HEK293 (cell line): ENCODE results near the gene PSORS1C2.

Experiments
- CTCF ChIA-PET: fragments of 350-600 bp; formaldehyde crosslinking; extraction: SDS; loops from one replicate; lab custom pipeline; 2021; ENCODE audit warnings: antibody characterized with exemption; lab: Yijun Ruan, JAX
- POLR2A ChIA-PET: fragments of 300-600 bp; formaldehyde crosslinking; extraction: SDS; loops from one replicate; lab custom pipeline; 2020; ENCODE audit warnings: antibody characterized with exemption, inconsistent platforms; lab: Yijun Ruan, JAX
- H3K27ac ChIP-seq: fragments of 200-500 bp; sonication (Bioruptor generic); 2 replicates; pipeline ENCODE4 v1.5.1; 2014; ENCODE audit warnings: low read depth, low read length, control low read depth, inconsistent platforms; ENCODE audit errors: extremely low read depth
- H3K36me3 ChIP-seq, 2 experiments: fragments of 200-500 bp in 1 of 2; sonication (Bioruptor generic) in 1 of 2; 1 replicate in 1 of 2; 2 replicates in 1 of 2; pipeline ENCODE4 v1.5.1; 2014 to 2017; ENCODE audit warnings: inconsistent platforms in 2 of 2, low read length in 2 of 2; ENCODE audit not compliant: control insufficient read depth in 2 of 2, insufficient read depth in 1 of 2
- H3K4me1 ChIP-seq: fragments of 200-500 bp; sonication (Bioruptor generic); 2 replicates; pipeline ENCODE4 v1.5.1; 2014; ENCODE audit warnings: mild to moderate bottlenecking, low read length, inconsistent platforms; ENCODE audit not compliant: control insufficient read depth, insufficient read depth
- H3K4me3 ChIP-seq: 2 replicates; pipeline ENCODE4 v1.5.1; 2011; ENCODE audit warnings: low read depth, mild to moderate bottlenecking, control low read depth, low read length, moderate library complexity
- H3K9me3 ChIP-seq: fragments of 200-500 bp; sonication (Bioruptor generic); 2 replicates; pipeline ENCODE4 v1.5.1; 2014; ENCODE audit warnings: low read depth, low read length, inconsistent platforms; ENCODE audit not compliant: control insufficient read depth, insufficient read depth
- BCL6B ChIP-seq: fragments of 450-650 bp; formaldehyde crosslinking; IDR thresholded peaks from 2 replicates; pipeline ENCODE4 v1.5.1; 2017; ENCODE audit warnings: missing biosample characterization, missing genetic modification characterization
- EGR2 ChIP-seq: fragments of 450-650 bp; formaldehyde crosslinking; IDR thresholded peaks from 2 replicates; pipeline ENCODE4 v1.5.1; 2016; ENCODE audit warnings: low read depth, missing biosample characterization, missing genetic modification characterization
- GLI4 ChIP-seq: fragments of 450-650 bp; formaldehyde crosslinking; IDR thresholded peaks from 2 replicates; pipeline ENCODE4 v1.5.1; 2016; ENCODE audit warnings: missing biosample characterization, missing genetic modification characterization
- HOXC10 ChIP-seq: sonication (generic); formaldehyde crosslinking; IDR thresholded peaks from 2 replicates; pipeline ENCODE4 v1.8.1; 2023; ENCODE audit warnings: mild to moderate bottlenecking, missing genetic modification reagents
- KLF9 ChIP-seq: fragments of 450-650 bp; formaldehyde crosslinking; IDR thresholded peaks from 2 replicates; pipeline ENCODE4 v1.5.1; 2016; ENCODE audit warnings: missing biosample characterization, missing genetic modification characterization, low read depth
- PRDM4 ChIP-seq: fragments of 450-650 bp; formaldehyde crosslinking; IDR thresholded peaks from 2 replicates; pipeline ENCODE4 v1.5.1; 2017; ENCODE audit warnings: missing biosample characterization, missing genetic modification characterization
- SCRT2 ChIP-seq: fragments of 450-650 bp; formaldehyde crosslinking; IDR thresholded peaks from 2 replicates; pipeline ENCODE4 v1.5.1; 2016; ENCODE audit warnings: missing biosample characterization, missing genetic modification characterization
- SP7 ChIP-seq: fragments of 450-650 bp; formaldehyde crosslinking; IDR thresholded peaks from 2 replicates; pipeline ENCODE4 v1.5.1; 2016; ENCODE audit warnings: missing biosample characterization, missing genetic modification characterization
- YY1 ChIP-seq: fragments of 450-650 bp; formaldehyde crosslinking; IDR thresholded peaks from 2 replicates; pipeline ENCODE4 v1.5.1; 2018; ENCODE audit warnings: missing biosample characterization, missing genetic modification characterization
- ZBTB17 ChIP-seq: fragments of 450-650 bp; formaldehyde crosslinking; IDR thresholded peaks from 2 replicates; pipeline ENCODE4 v1.5.1; 2016; ENCODE audit warnings: missing biosample characterization, missing genetic modification characterization
- ZBTB8A ChIP-seq: fragments of 450-650 bp; formaldehyde crosslinking; IDR thresholded peaks from 2 replicates; pipeline ENCODE4 v1.5.1; 2016; ENCODE audit warnings: missing biosample characterization, missing genetic modification characterization
- ZIC2 ChIP-seq: fragments of 450-650 bp; formaldehyde crosslinking; IDR thresholded peaks from 2 replicates; pipeline ENCODE4 v1.5.1; 2016; ENCODE audit warnings: missing biosample characterization, missing genetic modification characterization
- ZNF202 ChIP-seq: fragments of 450-650 bp; formaldehyde crosslinking; IDR thresholded peaks from 2 replicates; pipeline ENCODE4 v1.5.1; 2016; ENCODE audit warnings: missing biosample characterization, missing genetic modification characterization, borderline replicate concordance
- ZNF366 ChIP-seq: fragments of 450-650 bp; formaldehyde crosslinking; conservative IDR thresholded peaks from 2 replicates; pipeline ENCODE4 v1.5.1; 2016; ENCODE audit warnings: missing biosample characterization, missing genetic modification characterization
- ZNF600 ChIP-seq: fragments of 450-650 bp; formaldehyde crosslinking; IDR thresholded peaks from 2 replicates; pipeline ENCODE4 v1.5.1; 2016; ENCODE audit warnings: missing biosample characterization, missing genetic modification characterization
- ZNF791 ChIP-seq: fragments of 450-650 bp; formaldehyde crosslinking; IDR thresholded peaks from 2 replicates; pipeline ENCODE4 v1.5.1; 2016; ENCODE audit warnings: missing biosample characterization, missing genetic modification characterization
- ZSCAN30 ChIP-seq: fragments of 450-650 bp; IDR thresholded peaks from 2 replicates; pipeline ENCODE4 v1.5.1; 2018; ENCODE audit warnings: missing biosample characterization, mild to moderate bottlenecking, missing genetic modification characterization, moderate library complexity
- ZXDB ChIP-seq: fragments of 450-650 bp; formaldehyde crosslinking; IDR thresholded peaks from 2 replicates; pipeline ENCODE4 v1.5.1; 2016; ENCODE audit warnings: missing biosample characterization, missing genetic modification characterization
- TF ChIP-seq, protein P1 (sequence below): fragments of 450-650 bp; formaldehyde crosslinking; IDR thresholded peaks from 2 replicates; pipeline ENCODE4 v1.5.1; 2016; ENCODE audit warnings: missing biosample characterization, missing genetic modification characterization
- TF ChIP-seq, protein P2 (sequence below): fragments of 450-650 bp; formaldehyde crosslinking; IDR thresholded peaks from 2 replicates; pipeline ENCODE4 v1.5.1; 2017; ENCODE audit warnings: missing biosample characterization, missing genetic modification characterization

PSORS1C2 gene

DNA sequence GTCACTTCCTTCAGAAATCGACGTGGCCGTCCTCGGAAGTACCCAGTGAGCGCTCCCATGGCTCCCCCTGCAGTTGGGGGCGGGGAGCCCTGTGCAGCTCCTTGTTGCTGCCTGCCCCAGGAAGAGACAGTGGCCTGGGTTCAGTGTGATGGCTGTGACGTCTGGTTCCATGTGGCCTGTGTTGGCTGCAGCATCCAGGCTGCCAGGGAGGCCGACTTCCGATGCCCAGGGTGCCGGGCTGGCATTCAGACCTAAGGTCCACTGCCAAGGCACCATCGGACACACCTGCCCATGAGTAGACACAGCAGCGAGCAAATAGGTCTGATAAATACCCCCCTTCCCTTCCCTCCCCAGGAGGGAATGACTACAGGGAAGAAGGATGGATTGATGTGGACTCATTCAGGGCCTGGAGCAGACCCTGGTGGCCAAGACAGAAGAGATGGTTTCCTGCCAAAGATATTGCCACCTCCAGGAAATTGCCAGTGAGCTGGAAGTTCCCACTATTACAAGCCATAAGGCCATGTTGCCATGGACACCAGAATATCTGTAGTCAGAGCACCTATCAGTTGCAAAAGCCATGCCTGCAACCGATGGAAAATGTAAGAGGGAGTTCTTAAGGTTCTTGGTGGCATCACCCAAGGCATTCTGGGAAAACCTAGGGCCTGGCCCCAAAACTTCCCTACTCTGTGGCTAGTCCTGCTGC is 23.7 kb upstream of the PSORS1C2 start:
- Histone ChIP-seq H3K4me1 (peaks cover 6% of the 10 kb centered on the region), H3K4me3 (no peak overlapping the region), H3K27ac (no peak overlapping the region), H3K9me3 (no peaks in the 10 kb centered on the region), H3K36me3 (peaks cover 14 to 47% of the 10 kb centered on the region in 2 experiments)
- CTCF ChIA-PET = interaction anchor here (0.6 to 1.5 kb wide), 3 partner anchors 34 to 79 kb away, joined by 3 to 4 read pairs (median 3); no protein-coding TSS in a partner anchor
- no peak for TF ChIP-seq GLI4
- TF ChIP-seq ZXDB (tag by site-specific recombination) = 0 out of 2 replicates have a peak, but pooled peaks have one; percentile 35
- no peak for TF ChIP-seq ZNF600 (tag by site-specific recombination)
- POLR2A ChIA-PET = interaction anchor here (0.6 kb wide), 1 partner anchor 14 kb away, joined by 5 read pairs; no protein-coding TSS in a partner anchor

DNA sequence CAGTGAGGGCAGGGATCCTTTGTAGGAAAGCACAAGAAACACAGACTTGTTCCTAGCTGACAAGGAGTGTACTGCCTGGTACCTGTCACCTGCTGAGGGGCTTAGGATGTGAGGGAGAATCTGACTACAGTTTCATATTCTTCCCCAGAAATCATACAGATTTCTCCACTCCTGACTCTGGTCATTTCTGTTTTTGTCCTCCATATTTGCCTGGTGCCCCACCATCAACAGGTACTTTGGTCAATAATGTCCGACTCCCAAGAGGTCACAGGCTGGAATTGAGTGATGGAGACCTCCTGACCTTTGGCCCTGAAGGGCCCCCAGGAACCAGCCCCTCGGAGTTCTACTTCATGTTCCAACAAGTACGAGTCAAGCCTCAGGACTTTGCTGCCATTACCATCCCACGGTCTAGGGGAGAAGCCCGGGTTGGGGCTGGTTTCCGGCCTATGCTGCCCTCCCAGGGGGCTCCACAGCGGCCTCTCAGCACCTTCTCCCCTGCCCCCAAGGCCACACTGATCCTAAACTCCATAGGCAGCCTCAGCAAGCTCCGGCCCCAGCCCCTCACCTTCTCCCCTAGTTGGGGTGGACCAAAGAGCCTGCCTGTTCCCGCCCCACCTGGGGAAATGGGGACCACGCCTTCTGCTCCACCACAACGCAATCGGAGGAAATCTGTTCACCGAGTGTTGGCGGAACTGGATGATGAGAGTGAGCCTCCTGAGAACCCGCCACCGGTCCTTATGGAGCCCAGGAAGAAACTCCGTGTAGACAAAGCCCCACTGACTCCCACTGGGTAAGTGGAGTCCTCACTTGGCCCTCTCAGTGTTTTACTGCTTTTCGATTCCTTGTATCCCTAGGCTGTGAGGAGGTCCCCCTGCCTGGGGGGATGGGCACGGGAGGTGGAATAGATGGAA is 22.6 kb upstream of the PSORS1C2 start:
- Histone ChIP-seq H3K4me3 (no peak overlapping the region), H3K4me1 (peaks cover 9% of the 10 kb centered on the region), H3K27ac (no peak overlapping the region), H3K9me3 (no peaks in the 10 kb centered on the region), H3K36me3 (peaks cover 14 to 50% of the 10 kb centered on the region in 2 experiments)
- POLR2A ChIA-PET = interaction anchor here (0.7 kb wide), 1 partner anchor 967 kb away, joined by 3 read pairs; the partner anchor contains the start of gene ATF6B
- CTCF ChIA-PET = no interaction called here
- no peak for TF ChIP-seq ZNF202
- no peak for TF ChIP-seq ZNF791
- TF ChIP-seq SCRT2 = peak; percentile 76

DNA sequence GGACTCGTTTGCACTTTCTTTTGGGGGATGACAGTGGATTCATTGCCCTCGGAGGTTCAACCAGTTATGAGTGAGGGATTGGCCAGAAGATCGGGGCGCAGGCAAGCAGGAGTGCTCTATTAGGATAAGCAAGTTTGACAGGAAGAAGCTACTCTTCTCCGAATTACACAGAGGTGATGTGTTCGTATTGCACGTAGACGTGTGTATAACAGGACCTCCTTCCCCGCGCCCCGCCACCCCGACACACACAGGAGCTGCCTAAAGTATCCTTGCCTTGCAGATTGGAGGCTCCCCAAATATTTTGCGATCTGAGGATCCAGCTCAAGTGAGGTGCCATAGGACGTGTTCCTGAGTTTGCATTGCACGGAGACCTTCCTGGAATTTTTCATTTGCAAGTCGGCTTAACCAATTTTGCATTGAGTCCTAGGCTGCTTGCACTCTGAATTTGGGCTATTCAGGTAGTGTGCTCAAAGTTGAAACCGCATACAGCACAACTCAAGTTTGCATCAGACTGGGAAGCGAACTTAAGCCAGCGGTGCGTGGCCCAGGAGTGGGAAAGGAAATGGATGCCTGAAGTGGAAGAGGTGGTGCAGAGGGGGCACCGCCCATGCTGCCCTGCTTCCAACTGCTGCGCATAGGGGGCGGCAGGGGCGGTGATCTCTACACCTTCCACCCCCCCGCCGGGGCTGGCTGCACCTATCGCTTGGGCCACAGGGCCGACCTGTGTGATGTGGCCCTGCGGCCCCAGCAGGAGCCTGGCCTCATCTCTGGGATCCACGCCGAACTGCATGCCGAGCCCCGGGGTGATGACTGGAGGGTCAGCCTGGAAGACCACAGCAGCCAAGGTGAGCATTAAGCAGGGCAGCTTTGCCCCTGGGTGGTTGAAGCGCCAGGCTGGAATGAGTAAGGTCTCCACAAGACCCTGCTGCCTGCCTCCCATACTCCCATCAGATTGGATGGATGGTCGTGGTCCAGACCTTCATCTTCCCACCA is 20.3 kb upstream of the PSORS1C2 start:
- peaks cover 23 to 69% of the 10 kb centered on the region in 2 experiments for H3K36me3 ChIP-seq
- ChIA-PET CTCF (interaction anchor here (0.6 to 2.0 kb wide), 18 partner anchors 14 to 676 kb away, joined by 3 to 11 read pairs (median 4); partner anchors contain the start of gene PSORS1C2), POLR2A (interaction anchor here (0.6 to 1.6 kb wide), 13 partner anchors 13 to 542 kb away, joined by 3 to 7 read pairs (median 3); partner anchors contain the start of genes HLA-B, MRPS18B and PPP1R10)
- H3K9me3 ChIP-seq = no peaks in the 10 kb centered on the region
- H3K4me3 ChIP-seq = peak overlapping the region; percentile 62
- peaks cover 9% of the 10 kb centered on the region for H3K4me1 ChIP-seq
- peak overlapping the region; percentile 70 for H3K27ac ChIP-seq
- no peak for TF ChIP-seq PRDM4
- peak; percentile 53; the same call in 1 of the 2 replicates for TF ChIP-seq KLF9 (tag by site-specific recombination)
- no peak for TF ChIP-seq ZSCAN30 (tag by site-specific recombination)
- no peak for TF ChIP-seq GLI4
- no peak for TF ChIP-seq SP7 (tag by site-specific recombination)
- peak; percentile 87 for TF ChIP-seq EGR2 (tag by site-specific recombination)
- TF ChIP-seq ZBTB8A = peak; percentile 37; the same call in 1 of the 2 replicates
- TF ChIP-seq, protein P1, sequence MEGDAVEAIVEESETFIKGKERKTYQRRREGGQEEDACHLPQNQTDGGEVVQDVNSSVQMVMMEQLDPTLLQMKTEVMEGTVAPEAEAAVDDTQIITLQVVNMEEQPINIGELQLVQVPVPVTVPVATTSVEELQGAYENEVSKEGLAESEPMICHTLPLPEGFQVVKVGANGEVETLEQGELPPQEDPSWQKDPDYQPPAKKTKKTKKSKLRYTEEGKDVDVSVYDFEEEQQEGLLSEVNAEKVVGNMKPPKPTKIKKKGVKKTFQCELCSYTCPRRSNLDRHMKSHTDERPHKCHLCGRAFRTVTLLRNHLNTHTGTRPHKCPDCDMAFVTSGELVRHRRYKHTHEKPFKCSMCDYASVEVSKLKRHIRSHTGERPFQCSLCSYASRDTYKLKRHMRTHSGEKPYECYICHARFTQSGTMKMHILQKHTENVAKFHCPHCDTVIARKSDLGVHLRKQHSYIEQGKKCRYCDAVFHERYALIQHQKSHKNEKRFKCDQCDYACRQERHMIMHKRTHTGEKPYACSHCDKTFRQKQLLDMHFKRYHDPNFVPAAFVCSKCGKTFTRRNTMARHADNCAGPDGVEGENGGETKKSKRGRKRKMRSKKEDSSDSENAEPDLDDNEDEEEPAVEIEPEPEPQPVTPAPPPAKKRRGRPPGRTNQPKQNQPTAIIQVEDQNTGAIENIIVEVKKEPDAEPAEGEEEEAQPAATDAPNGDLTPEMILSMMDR (tag by site-specific recombination) = peak; percentile 87
- peak; percentile 58; the same call in 1 of the 2 replicates for TF ChIP-seq YY1
- peak; percentile 91 for TF ChIP-seq ZIC2 (tag by site-specific recombination)
- TF ChIP-seq ZNF366 (tag by site-specific recombination) = no peak
- peak; percentile 67 for TF ChIP-seq ZXDB (tag by site-specific recombination)
- TF ChIP-seq, protein P2, sequence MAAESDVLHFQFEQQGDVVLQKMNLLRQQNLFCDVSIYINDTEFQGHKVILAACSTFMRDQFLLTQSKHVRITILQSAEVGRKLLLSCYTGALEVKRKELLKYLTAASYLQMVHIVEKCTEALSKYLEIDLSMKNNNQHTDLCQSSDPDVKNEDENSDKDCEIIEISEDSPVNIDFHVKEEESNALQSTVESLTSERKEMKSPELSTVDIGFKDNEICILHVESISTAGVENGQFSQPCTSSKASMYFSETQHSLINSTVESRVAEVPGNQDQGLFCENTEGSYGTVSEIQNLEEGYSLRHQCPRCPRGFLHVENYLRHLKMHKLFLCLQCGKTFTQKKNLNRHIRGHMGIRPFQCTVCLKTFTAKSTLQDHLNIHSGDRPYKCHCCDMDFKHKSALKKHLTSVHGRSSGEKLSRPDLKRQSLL (tag by site-specific recombination) = no peak
- TF ChIP-seq BCL6B (tag by site-specific recombination) = no peak
- TF ChIP-seq HOXC10 (CRISPR knock-in tag) = no peak
- peak; percentile 91 for TF ChIP-seq ZBTB17 (tag by site-specific recombination)
